MM.1S (cell line): ENCODE results near the gene LIMS1.

Experiments
- EZH2phosphoT487 ChIP-seq: fragments of 300-600 bp; sonication (generic); IDR thresholded peaks from 2 replicates; pipeline ENCODE4 v1.6.1; 2018; ENCODE audit warnings: antibody characterized with exemption, low read length
- TF ChIP-seq, protein P1 (sequence below): fragments of 300-600 bp; sonication (generic); IDR thresholded peaks from 2 replicates; pipeline ENCODE4 v1.5.1; 2016; ENCODE audit warnings: antibody characterized with exemption, low read length, mixed read lengths

DNA sequence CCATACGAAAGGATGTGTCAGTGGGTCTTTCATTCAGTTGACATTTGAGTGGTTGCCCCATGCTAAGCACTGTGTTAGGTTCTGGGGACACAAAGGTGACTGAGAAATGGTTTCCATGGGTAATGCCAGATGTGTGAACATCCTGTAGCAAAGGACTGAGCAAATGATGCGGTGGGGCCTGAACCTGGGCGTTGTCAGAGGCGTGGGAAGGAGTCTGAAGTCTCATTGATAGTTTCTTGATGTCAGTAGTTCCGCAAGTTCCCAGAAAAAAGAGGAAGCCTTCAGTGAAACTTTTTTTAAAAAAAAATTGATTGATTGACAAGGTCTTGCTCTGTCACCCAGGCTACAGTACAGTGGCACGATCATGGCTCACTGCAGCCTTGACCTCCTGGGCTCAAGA, 56.9 kb downstream of the LIMS1 start:
- TF ChIP-seq EZH2phosphoT487: no peak
- TF ChIP-seq, protein P1, sequence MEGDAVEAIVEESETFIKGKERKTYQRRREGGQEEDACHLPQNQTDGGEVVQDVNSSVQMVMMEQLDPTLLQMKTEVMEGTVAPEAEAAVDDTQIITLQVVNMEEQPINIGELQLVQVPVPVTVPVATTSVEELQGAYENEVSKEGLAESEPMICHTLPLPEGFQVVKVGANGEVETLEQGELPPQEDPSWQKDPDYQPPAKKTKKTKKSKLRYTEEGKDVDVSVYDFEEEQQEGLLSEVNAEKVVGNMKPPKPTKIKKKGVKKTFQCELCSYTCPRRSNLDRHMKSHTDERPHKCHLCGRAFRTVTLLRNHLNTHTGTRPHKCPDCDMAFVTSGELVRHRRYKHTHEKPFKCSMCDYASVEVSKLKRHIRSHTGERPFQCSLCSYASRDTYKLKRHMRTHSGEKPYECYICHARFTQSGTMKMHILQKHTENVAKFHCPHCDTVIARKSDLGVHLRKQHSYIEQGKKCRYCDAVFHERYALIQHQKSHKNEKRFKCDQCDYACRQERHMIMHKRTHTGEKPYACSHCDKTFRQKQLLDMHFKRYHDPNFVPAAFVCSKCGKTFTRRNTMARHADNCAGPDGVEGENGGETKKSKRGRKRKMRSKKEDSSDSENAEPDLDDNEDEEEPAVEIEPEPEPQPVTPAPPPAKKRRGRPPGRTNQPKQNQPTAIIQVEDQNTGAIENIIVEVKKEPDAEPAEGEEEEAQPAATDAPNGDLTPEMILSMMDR: no peak
